ENCODE results near the gene CYSLTR2. TPM values are rescaled to one million over a fixed set of nuclear protein-coding genes. Genes with fewer than 3 reads are reported as not detected.

The CYSLTR2 gene
- total RNA-seq, 2 experiments from 2014 or later: 0.09 TPM; not detected in 1

DNA sequence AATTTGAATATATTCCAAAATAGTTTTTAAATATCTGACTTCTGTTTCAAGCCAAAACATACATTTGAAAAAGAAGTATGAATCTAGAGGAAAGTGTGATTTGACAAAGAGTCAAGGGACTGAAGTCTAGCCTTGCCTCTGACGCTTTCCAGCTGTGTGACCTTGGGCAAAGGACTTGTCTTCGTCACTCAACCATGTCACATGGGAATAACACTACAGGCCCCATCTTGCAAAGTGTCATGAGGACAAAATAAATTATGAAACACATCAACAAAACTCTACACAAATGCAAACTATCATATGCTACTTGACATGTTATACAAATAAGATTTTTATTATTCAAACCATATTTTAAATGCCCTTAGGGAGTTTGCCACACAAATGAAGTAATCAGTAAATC is 73.0 kb downstream of the CYSLTR2 start:
- Histone ChIP-seq H3K36me3 (ENCODE audit: insufficient read depth, low read length) (no peaks in the 10 kb centered on the region), H3K9me3 (ENCODE audit: low read length) (no peaks in the 10 kb centered on the region), H2AFZ (ENCODE audit: low read length) (no peak overlapping the region), H4K20me1 (ENCODE audit: insufficient read depth, low read length) (no peaks in the 10 kb centered on the region), H3K4me3 (ENCODE audit: low read depth, low read length, poor library complexity, severe bottlenecking) (no peak overlapping the region), H3K4me2 (ENCODE audit: low read length) (no peak overlapping the region), H3K4me1 (ENCODE audit: insufficient read depth, low read length, poor library complexity, severe bottlenecking) (no peaks in the 10 kb centered on the region), H3K9me2 (ENCODE audit: insufficient read depth, low read length) (no peaks in the 10 kb centered on the region), H3K79me2 (ENCODE audit: insufficient read depth, low read depth, low read length) (no peaks in the 10 kb centered on the region), H3K27ac (ENCODE audit: low read depth, low read length, poor library complexity, severe bottlenecking) (no peak overlapping the region)
- no peak for DNase-seq (ENCODE audit: low spot score)
- BruUV-seq (replicated peaks): no TSS peak
- POLR2A ChIA-PET: no interaction called here
- intact Hi-C loops (cut with micrococcal nuclease; ENCODE audit: unreplicated experiment): no loop called here
- CTCF ChIA-PET (ENCODE audit: unreplicated experiment): no interaction called here
- no peak for TF ChIP-seq EZH2phosphoT487 (IDR thresholded peaks at IDR 0.05; ENCODE audit: borderline replicate concordance, low read depth, low read length)
- no peak for TF ChIP-seq CTCF (conservative IDR thresholded peaks at IDR 0.05; ENCODE audit: low read length)

GRCh38 chr13:48727241-48728011 is 73.7 kb downstream of the CYSLTR2 start:
- Histone ChIP-seq H3K4me3 (ENCODE audit: low read depth, low read length, poor library complexity, severe bottlenecking) (no peak overlapping the region), H2AFZ (ENCODE audit: low read length) (no peak overlapping the region), H3K4me1 (ENCODE audit: insufficient read depth, low read length, poor library complexity, severe bottlenecking) (no peaks in the 10 kb centered on the region), H3K9me2 (ENCODE audit: insufficient read depth, low read length) (no peaks in the 10 kb centered on the region), H3K79me2 (ENCODE audit: insufficient read depth, low read depth, low read length) (no peaks in the 10 kb centered on the region), H3K9me3 (ENCODE audit: low read length) (no peaks in the 10 kb centered on the region), H3K4me2 (ENCODE audit: low read length) (no peak overlapping the region), H4K20me1 (ENCODE audit: insufficient read depth, low read length) (no peaks in the 10 kb centered on the region), H3K36me3 (ENCODE audit: insufficient read depth, low read length) (no peaks in the 10 kb centered on the region), H3K27ac (ENCODE audit: low read depth, low read length, poor library complexity, severe bottlenecking) (no peak overlapping the region)
- intact Hi-C loops (cut with micrococcal nuclease; ENCODE audit: unreplicated experiment): no loop called here
- ChIA-PET CTCF (ENCODE audit: unreplicated experiment) (no interaction called here), POLR2A (no interaction called here)
- DNase-seq (ENCODE audit: low spot score): no peak
- BruUV-seq (replicated peaks): no TSS peak
- TF ChIP-seq EZH2phosphoT487 (IDR thresholded peaks at IDR 0.05; ENCODE audit: borderline replicate concordance, low read depth, low read length) (no peak), CTCF (conservative IDR thresholded peaks at IDR 0.05; ENCODE audit: low read length) (no peak)

- TF ChIP-seq CTCF (conservative IDR thresholded peaks at IDR 0.05; ENCODE audit: low read length) (no peak), EZH2phosphoT487 (IDR thresholded peaks at IDR 0.05; ENCODE audit: borderline replicate concordance, low read depth, low read length) (no peak)
- Histone ChIP-seq H3K27ac (ENCODE audit: low read depth, low read length, poor library complexity, severe bottlenecking) (no peak overlapping the region), H3K4me2 (ENCODE audit: low read length) (no peak overlapping the region), H3K79me2 (ENCODE audit: insufficient read depth, low read depth, low read length) (no peaks in the 10 kb centered on the region), H3K9me3 (ENCODE audit: low read length) (no peaks in the 10 kb centered on the region), H2AFZ (ENCODE audit: low read length) (no peak overlapping the region), H3K4me3 (ENCODE audit: low read depth, low read length, poor library complexity, severe bottlenecking) (no peak overlapping the region), H3K4me1 (ENCODE audit: insufficient read depth, low read length, poor library complexity, severe bottlenecking) (no peaks in the 10 kb centered on the region), H3K9me2 (ENCODE audit: insufficient read depth, low read length) (no peaks in the 10 kb centered on the region), H3K36me3 (ENCODE audit: insufficient read depth, low read length) (no peaks in the 10 kb centered on the region), H4K20me1 (ENCODE audit: insufficient read depth, low read length) (no peaks in the 10 kb centered on the region)
- DNase-seq (ENCODE audit: low spot score): no peak
- BruUV-seq (replicated peaks): no TSS peak
- intact Hi-C loops (cut with micrococcal nuclease; ENCODE audit: unreplicated experiment): no loop called here
- CTCF ChIA-PET (ENCODE audit: unreplicated experiment): no interaction called here
- POLR2A ChIA-PET: no interaction called here
Observed at GRCh38 chr13:48728226-48728625, 74.5 kb downstream of the CYSLTR2 start.
